Measurements from ENCODE around the gene CAMK2D. TPM values are rescaled to one million over a fixed set of nuclear protein-coding genes. Genes with fewer than 3 reads are reported as not detected.

CAMK2D gene
- total RNA-seq, 1 donor from 2014 or later, result 19.7 TPM

- Mint-ChIP-seq H3K9me3 (ENCODE audit: unreplicated experiment) (peaks cover 4% of the 10 kb centered on the region), H3K36me3 (ENCODE audit: low read depth, unreplicated experiment) (no peaks in the 10 kb centered on the region), H3K27ac (ENCODE audit: unreplicated experiment) (no peak overlapping the region), H3K4me1 (ENCODE audit: unreplicated experiment) (no peaks in the 10 kb centered on the region), H3K4me3 (ENCODE audit: unreplicated experiment) (no peak overlapping the region), H3K27me3 (ENCODE audit: unreplicated experiment) (no peaks in the 10 kb centered on the region)
- TF ChIP-seq CTCF (IDR thresholded peaks at IDR 0.05; ENCODE audit: unreplicated experiment), result no peak
- no peak for DNase-seq (ENCODE audit: low spot score)
Observed at GRCh38 chr4:113790478-113790877, 28.9 kb upstream of the CAMK2D start.

GRCh38 chr4:113788888-113789287 is 27.4 kb upstream of the CAMK2D start:
- DNase-seq (ENCODE audit: low spot score), result no peak
- no peak overlapping the region for H3K27ac Mint-ChIP-seq (ENCODE audit: unreplicated experiment)
- no peaks in the 10 kb centered on the region for H3K9me3 Mint-ChIP-seq (ENCODE audit: unreplicated experiment)
- no peaks in the 10 kb centered on the region for H3K4me1 Mint-ChIP-seq (ENCODE audit: unreplicated experiment)
- no peak for TF ChIP-seq CTCF (IDR thresholded peaks at IDR 0.05; ENCODE audit: unreplicated experiment)
- H3K4me3 Mint-ChIP-seq (ENCODE audit: unreplicated experiment), result no peak overlapping the region
- H3K27me3 Mint-ChIP-seq (ENCODE audit: unreplicated experiment), result no peaks in the 10 kb centered on the region
- no peaks in the 10 kb centered on the region for H3K36me3 Mint-ChIP-seq (ENCODE audit: low read depth, unreplicated experiment)

GRCh38 chr4:113785781-113786180 is 24.2 kb upstream of the CAMK2D start:
- Mint-ChIP-seq H3K9me3 (ENCODE audit: unreplicated experiment) (no peaks in the 10 kb centered on the region), H3K36me3 (ENCODE audit: low read depth, unreplicated experiment) (no peaks in the 10 kb centered on the region), H3K27ac (ENCODE audit: unreplicated experiment) (no peak overlapping the region), H3K4me1 (ENCODE audit: unreplicated experiment) (no peaks in the 10 kb centered on the region), H3K27me3 (ENCODE audit: unreplicated experiment) (peaks cover 3% of the 10 kb centered on the region), H3K4me3 (ENCODE audit: unreplicated experiment) (no peak overlapping the region)
- no peak for DNase-seq (ENCODE audit: low spot score)
- no peak for TF ChIP-seq CTCF (IDR thresholded peaks at IDR 0.05; ENCODE audit: unreplicated experiment)

- Mint-ChIP-seq H3K27me3 (ENCODE audit: unreplicated experiment) (peaks cover 3% of the 10 kb centered on the region), H3K36me3 (ENCODE audit: low read depth, unreplicated experiment) (no peaks in the 10 kb centered on the region), H3K4me3 (ENCODE audit: unreplicated experiment) (no peak overlapping the region), H3K9me3 (ENCODE audit: unreplicated experiment) (no peaks in the 10 kb centered on the region), H3K4me1 (ENCODE audit: unreplicated experiment) (no peaks in the 10 kb centered on the region), H3K27ac (ENCODE audit: unreplicated experiment) (no peak overlapping the region)
- TF ChIP-seq CTCF (IDR thresholded peaks at IDR 0.05; ENCODE audit: unreplicated experiment), result no peak
- no peak for DNase-seq (ENCODE audit: low spot score)
Observed at GRCh38 chr4:113784497-113785250, 23.1 kb upstream of the CAMK2D start.

GRCh38 chr4:113783701-113784100 is 22.2 kb upstream of the CAMK2D start:
- no peak for TF ChIP-seq CTCF (IDR thresholded peaks at IDR 0.05; ENCODE audit: unreplicated experiment)
- no peak for DNase-seq (ENCODE audit: low spot score)
- Mint-ChIP-seq H3K27ac (ENCODE audit: unreplicated experiment) (no peak overlapping the region), H3K36me3 (ENCODE audit: low read depth, unreplicated experiment) (no peaks in the 10 kb centered on the region), H3K4me1 (ENCODE audit: unreplicated experiment) (no peaks in the 10 kb centered on the region), H3K4me3 (ENCODE audit: unreplicated experiment) (no peak overlapping the region), H3K9me3 (ENCODE audit: unreplicated experiment) (no peaks in the 10 kb centered on the region), H3K27me3 (ENCODE audit: unreplicated experiment) (peaks cover 3% of the 10 kb centered on the region)

Measured in endothelial cell (in vitro differentiated cells).